K562 (cell line): Measurements from ENCODE around the gene HYAL3. TPM values are rescaled to one million over a fixed set of nuclear protein-coding genes. Genes with fewer than 3 reads are reported as not detected.

Experiments used
- ATAC-seq: fragments of 200-7000 bp; cut with Tn5 transposase; 3 replicates; pipeline ENCODE4 v1.9.1; 2020; ENCODE audit warnings: moderate library complexity
- BruUV-seq: library from RNA; stranded (reverse); fragments of 400-500 nt; replicated peaks from 2 replicates; lab custom pipeline; 2021; lab: Mats Ljungman, UMichigan
- CTCF ChIA-PET: fragments of 300-600 bp; formaldehyde crosslinking; extraction: SDS; loops from one replicate; lab custom pipeline; 2021; ENCODE audit warnings: low intra/inter-chr PET ratio; lab: Yijun Ruan, JAX
- POLR2A ChIA-PET: fragments of 300-600, 350-650 bp; sonication (Branson Sonifier 250); formaldehyde crosslinking; extraction: SDS; loops from one replicate; lab custom pipeline; 2021; ENCODE audit warnings: antibody characterized with exemption, inconsistent platforms; lab: Yijun Ruan, JAX
- DNase-seq, 4 experiments: peaks; one replicate each; pipeline versions ENCODE4 v3.0.0 to v3.0.0-alpha.2; 2011 to 2018; ENCODE audit warnings: low spot score in 3 of 4, mixed read lengths in 3 of 4; ENCODE audit errors: extremely low read depth in 1 of 4
- FAIRE-seq: peaks from 2 replicates; lab custom pipeline; 2011; peaks lifted over from hg19 to GRCh38; lab: Jason Lieb, UNC
- H2AFZ ChIP-seq: 2 replicates; pipeline ENCODE4 v1.6.0; 2011; ENCODE audit warnings: low read depth, low read length, control low read depth, inconsistent platforms
- H3K27ac ChIP-seq: fragments of 200-600 bp; 3 replicates; pipeline ENCODE4 v1.8.0; 2011; ENCODE audit warnings: low read depth, mild to moderate bottlenecking, control low read depth, inconsistent platforms, low read length, moderate library complexity, mixed read lengths; ENCODE audit errors: extremely low read depth
- H3K27me3 ChIP-seq, 2 experiments: fragments of 300-600 bp in 1 of 2; 2 replicates in 1 of 2; 3 replicates in 1 of 2; pipeline versions ENCODE4 v1.6.0 to v1.8.0; 2011; ENCODE audit warnings: inconsistent platforms in 2 of 2, low read length in 2 of 2, mild to moderate bottlenecking in 1 of 2, mixed read lengths in 1 of 2, moderate library complexity in 1 of 2; ENCODE audit not compliant: control insufficient read depth in 2 of 2, insufficient read depth in 2 of 2
- H3K36me3 ChIP-seq: fragments of 300-600 bp; 3 replicates; pipeline ENCODE4 v1.8.0; 2011; ENCODE audit warnings: mild to moderate bottlenecking, low read length, inconsistent platforms; ENCODE audit not compliant: control insufficient read depth, insufficient read depth
- H3K4me1 ChIP-seq, 2 experiments: fragments of 200-600 bp in 1 of 2; replicated peaks in 1 of 2; 2 replicates in 1 of 2; 3 replicates in 1 of 2; pipeline versions ENCODE4 v1.5.1 to v1.8.0; 2011; ENCODE audit warnings: inconsistent platforms in 2 of 2, low read length in 2 of 2, mild to moderate bottlenecking in 1 of 2, mixed read lengths in 1 of 2, moderate library complexity in 1 of 2; ENCODE audit not compliant: control insufficient read depth in 2 of 2, insufficient read depth in 2 of 2
- H3K4me2 ChIP-seq: 2 replicates; pipeline ENCODE4 v1.6.1; 2011; ENCODE audit warnings: low read length, control low read depth, inconsistent platforms, mixed read lengths; ENCODE audit not compliant: insufficient read depth
- H3K4me3 ChIP-seq: fragments of 200-600 bp; sonication (generic), shearing (Covaris generic); 2 replicates; pipeline ENCODE4 v1.5.1; 2016; ENCODE audit warnings: control low read depth, inconsistent platforms
- H3K79me2 ChIP-seq: fragments of 200-600 bp; 3 replicates; pipeline ENCODE4 v1.8.0; 2011; ENCODE audit warnings: low read length, inconsistent platforms; ENCODE audit not compliant: control insufficient read depth, insufficient read depth
- H3K9ac ChIP-seq, 2 experiments: 2 replicates each; pipeline versions ENCODE4 v1.6.0 to v1.6.1; 2011; ENCODE audit warnings: low read depth in 2 of 2, low read length in 2 of 2, control low read depth in 1 of 2, inconsistent platforms in 1 of 2, mild to moderate bottlenecking in 1 of 2, mixed read lengths in 1 of 2; ENCODE audit not compliant: insufficient read depth in 1 of 2
- H3K9me1 ChIP-seq: one replicate; pipeline ENCODE4 v1.6.0; 2011; ENCODE audit warnings: inconsistent platforms, mild to moderate bottlenecking, low read length, moderate library complexity; ENCODE audit not compliant: control insufficient read depth, insufficient read depth
- H3K9me3 ChIP-seq: replicated peaks from 2 replicates; pipeline ENCODE4 v1.5.1; 2011; ENCODE audit warnings: low read depth, low read length, inconsistent platforms; ENCODE audit not compliant: control insufficient read depth, insufficient read depth
- H4K20me1 ChIP-seq: replicated peaks from 2 replicates; pipeline ENCODE4 v1.6.1; 2011; ENCODE audit warnings: low read length, inconsistent platforms, mixed read lengths; ENCODE audit not compliant: control insufficient read depth, insufficient read depth
- AFF1 ChIP-seq, 2 experiments: fragments of 450-650 bp; IDR thresholded peaks; 2 replicates each; pipeline ENCODE4 v1.6.1; 2018; ENCODE audit warnings: mild to moderate bottlenecking in 2 of 2, low read depth in 1 of 2; ENCODE audit not compliant: partially characterized antibody in 2 of 2
- BRF2 ChIP-seq: IDR thresholded peaks from 3 replicates; pipeline ENCODE4 v1.6.1; 2011; ENCODE audit warnings: borderline replicate concordance, mild to moderate bottlenecking; ENCODE audit not compliant: insufficient read length, insufficient read depth
- CCAR2 ChIP-seq: fragments of 200-400 bp; formaldehyde crosslinking; IDR thresholded peaks from 2 replicates; pipeline ENCODE4 v1.6.1; 2017; ENCODE audit warnings: mild to moderate bottlenecking, low read depth, low read length
- ETV1 ChIP-seq: fragments of 450-650 bp; conservative IDR thresholded peaks from 2 replicates; pipeline ENCODE4 v1.6.1; 2016; ENCODE audit warnings: missing genetic modification characterization, control low read depth, low read depth, missing compliant biosample characterization
- ILK ChIP-seq: fragments of 450-650 bp; IDR thresholded peaks from 2 replicates; pipeline ENCODE4 v1.6.1; 2016; ENCODE audit warnings: missing genetic modification characterization, low read depth, mild to moderate bottlenecking, missing compliant biosample characterization, moderate library complexity, borderline replicate concordance
- LEF1 ChIP-seq: fragments of 450-650 bp; IDR thresholded peaks from 2 replicates; pipeline ENCODE4 v1.6.1; 2016; ENCODE audit warnings: mild to moderate bottlenecking
- MED1 ChIP-seq: sonication (generic); formaldehyde crosslinking; IDR thresholded peaks from 2 replicates; pipeline ENCODE4 v1.8.1; 2023; ENCODE audit warnings: missing genetic modification reagents, borderline replicate concordance
- RHOXF2B ChIP-seq: fragments of 250-450 bp; sonication (Bioruptor Pico); conservative IDR thresholded peaks from 2 replicates; pipeline ENCODE4 v1.5.1; 2021
- SFPQ ChIP-seq: fragments of 200-400 bp; formaldehyde crosslinking; IDR thresholded peaks from 2 replicates; pipeline ENCODE4 v1.6.1; 2017; ENCODE audit warnings: mild to moderate bottlenecking, low read depth, low read length, moderate library complexity
- TCF3 ChIP-seq: sonication (generic); formaldehyde crosslinking; IDR thresholded peaks from 2 replicates; pipeline ENCODE4 v1.4.0; 2020; ENCODE audit warnings: mild to moderate bottlenecking, missing genetic modification reagents
- TCF7L2 ChIP-seq: fragments of 150-350 bp; IDR thresholded peaks from 2 replicates; pipeline ENCODE4 v1.6.1; 2016; ENCODE audit warnings: low read depth, mild to moderate bottlenecking, low read length, moderate library complexity
- XRCC3 ChIP-seq: fragments of 450-650 bp; IDR thresholded peaks from 2 replicates; pipeline ENCODE4 v1.6.1; 2017; ENCODE audit warnings: mild to moderate bottlenecking, moderate library complexity
- YBX1 ChIP-seq: fragments of 450-650 bp; IDR thresholded peaks from 2 replicates; pipeline ENCODE4 v1.7.1; 2016; ENCODE audit warnings: mild to moderate bottlenecking
- ZFP36 ChIP-seq: fragments of 150-350 bp; IDR thresholded peaks from 2 replicates; pipeline ENCODE4 v1.6.1; 2018; ENCODE audit warnings: low read length, low read depth; ENCODE audit not compliant: partially characterized antibody
- ZNF507 ChIP-seq: conservative IDR thresholded peaks from 2 replicates; pipeline ENCODE4 v1.6.1; 2017; ENCODE audit warnings: missing genetic modification characterization, missing compliant biosample characterization
- ZNF785 ChIP-seq: fragments of 250-450 bp; sonication (Bioruptor Pico); IDR thresholded peaks from 2 replicates; pipeline ENCODE4 v1.4.0; 2020; ENCODE audit warnings: mild to moderate bottlenecking
- WGBS: fragments of 100-300 bp; shearing (Covaris generic); methylation state at CpG from one replicate; pipeline ENCODE4 v1.1.6; 2016; ENCODE audit warnings: low coverage, mixed read lengths; ENCODE audit not compliant: insufficient coverage; ENCODE audit errors: missing lambda C conversion rate; 5-methylcytosine and 5-hydroxymethylcytosine counted together
- in situ Hi-C: fragments of 300-500 bp; cut with MboI; formaldehyde crosslinking; loops from 4 replicates; pipeline ENCODE4 v1.15.0; 2018; ENCODE audit warnings: inconsistent platforms, mixed read lengths
- intact Hi-C: fragments of 100-400 bp; cut with micrococcal nuclease; formaldehyde crosslinking; loops from 2 replicates; pipeline ENCODE4 v1.14.2; 2022
- polyA plus RNA-seq, 8 experiments: library from polyadenylated mRNA; depleted of rRNA in 4 of 8; stranded (reverse) in 5 of 8; unstranded in 3 of 8; fragments of >200 nt; fragmentation: Nextera tagmentation in 2 of 8; fragmentation: Illumina TruSeq in 1 of 8; extraction: Ambion mirVana in 2 of 8; extraction: Trizol in 1 of 8; gene quantifications; 2 replicates each; pipeline versions ENCODE4 v1.2.1 to v1.2.3, GENCODE V29; 2011 to 2014; ENCODE audit warnings: inconsistent platforms in 1 of 8, missing spikeins in 1 of 8
- total RNA-seq, 7 experiments: library from RNA; depleted of rRNA in 6 of 7; stranded (reverse); fragments of >200 nt in 6 of 7; fragmentation: Illumina TruSeq in 2 of 7; extraction: Trizol in 2 of 7; gene quantifications; 2 replicates each; pipeline versions ENCODE4 v1.2.1 to v1.2.3, GENCODE V29; 2011 to 2021; ENCODE audit warnings: low replicate concordance in 1 of 7

HYAL3 gene
- total and polyA plus RNA-seq, 9 of the 15 experiments (the other 6 are each of a cell fraction or from before 2014, with no cell fraction given), result 0.38 to 9.1 (median 6.8) TPM

- Histone ChIP-seq H3K9me1 (no peaks in the 10 kb centered on the region), H3K4me2 (no peak overlapping the region), H3K27ac (no peak overlapping the region), H2AFZ (no peak overlapping the region), H3K27me3 (no peaks in the 10 kb centered on the region), H3K4me1 (peaks cover 4 to 64% of the 10 kb centered on the region in 2 experiments; a peak in 3 of 5 replicates), H3K9ac (peak overlapping the region in 1 of 2 experiments; percentile 26; a peak in 2 of 4 replicates), H4K20me1 (no peaks in the 10 kb centered on the region; the same call in 1 of the 2 replicates), H3K9me3 (no peaks in the 10 kb centered on the region), H3K4me3 (no peak overlapping the region), H3K79me2 (no peaks in the 10 kb centered on the region), H3K36me3 (no peaks in the 10 kb centered on the region)
- intact Hi-C loops (loop anchor here (5.0 kb wide), 1 partner anchor 148 kb away; no protein-coding TSS in a partner anchor), in situ Hi-C loops (loop anchor here (5.0 kb wide), 2 partner anchors 43 to 78 kb away; partner anchors contain the start of gene GNAT1)
- no peak for DNase-seq
- no TSS peak for BruUV-seq
- ChIA-PET POLR2A (interaction anchor here (0.6 to 1.0 kb wide), 3 partner anchors 24 to 104 kb away, joined by 3 to 4 read pairs (median 3); no protein-coding TSS in a partner anchor), CTCF (interaction anchor here (0.6 kb wide), 1 partner anchor 43 kb away, joined by 3 read pairs; no protein-coding TSS in a partner anchor)
- FAIRE-seq, result no peak
- 67% methylated on average over 6 of the region's 8 CpGs for WGBS
- no peak for ATAC-seq
- TF ChIP-seq ZFP36, result no peak
- TF ChIP-seq ZNF785, result no peak
- no peak for TF ChIP-seq RHOXF2B (CRISPR knock-in tag)
- TF ChIP-seq ILK (tag), result no peak
- TF ChIP-seq AFF1 (IDR thresholded peaks at IDR 0.05; ENCODE audit: low read depth in 1 of 2, partially characterized antibody in 2 of 2), result no peak
- no peak for TF ChIP-seq TCF3 (CRISPR knock-in tag)
- no peak for TF ChIP-seq CCAR2
- TF ChIP-seq LEF1, result no peak
- TF ChIP-seq ZNF507, result no peak
- no peak for TF ChIP-seq XRCC3
- no peak for TF ChIP-seq TCF7L2
- TF ChIP-seq MED1 (CRISPR knock-in tag), result no peak
- TF ChIP-seq BRF2, result no peak
- no peak for TF ChIP-seq SFPQ
- TF ChIP-seq ETV1 (tag), result no peak
- TF ChIP-seq YBX1, result no peak
Observed at GRCh38 chr3:50269977-50270413, 29.2 kb downstream of the HYAL3 start.
